Adrenal gland (tissue), 12 donors: ENCODE data around the gene ATP5PO. TPM values are rescaled to one million over a fixed set of nuclear protein-coding genes. Genes with fewer than 3 reads are reported as not detected.
"Not testable (repeated sequence)": the region's sequence is repeated elsewhere in the genome, so short reads cannot be mapped to it uniquely, and the experiment has no call there.

ENCODE experiments used
- DNase-seq, 7 donors: peaks; one replicate each; pipeline ENCODE4 v3.0.0-alpha.2; 2019 to 2020
- H3K27ac ChIP-seq, 5 donors: fragments of 200-600 bp; sonication (generic) in 4 of 5; 1 replicate in 3 of 5; 2 replicates in 2 of 5; pipeline versions ENCODE4 v1.5.1 to v1.8.0; 2016 to 2020; ENCODE audit warnings: mild to moderate bottlenecking in 1 of 5
- H3K27me3 ChIP-seq: fragments of 200-600 bp; 2 replicates; pipeline ENCODE4 v1.8.0; 2021
- H3K36me3 ChIP-seq, 2 donors: fragments of 200-600 bp; replicated peaks in 1 of 2; 1 replicate in 1 of 2; 2 replicates in 1 of 2; pipeline versions ENCODE4 v1.5.1 to v1.8.0; 2018 to 2022
- H3K4me1 ChIP-seq, 2 donors: fragments of 200-600 bp; replicated peaks in 1 of 2; 1 replicate in 1 of 2; 2 replicates in 1 of 2; pipeline versions ENCODE4 v1.5.1 to v1.8.0; 2018 to 2021
- H3K4me3 ChIP-seq, 4 donors: fragments of 200-600 bp; sonication (generic) in 3 of 4; one replicate each; pipeline ENCODE4 v1.5.1; 2016 to 2018
- H3K9me3 ChIP-seq, 3 donors: fragments of 200-600 bp; sonication (generic) in 1 of 3; replicated peaks in 1 of 3; 1 replicate in 2 of 3; 2 replicates in 1 of 3; pipeline versions ENCODE4 v1.5.1 to v1.8.0; 2016 to 2021
- POLR2A ChIP-seq, 2 donors: fragments of 450-650 bp; IDR thresholded peaks; one replicate each; pipeline ENCODE4 v1.6.1; 2017; ENCODE audit warnings: antibody characterized with exemption in 2 of 2, mild to moderate bottlenecking in 2 of 2, moderate library complexity in 1 of 2
- WGBS, 4 donors: extraction: QIAGEN DNeasy Blood & Tissue Kit in 2 of 4; methylation state at CpG; one replicate each; pipeline versions ENCODE4 v1.1.5 to v1.1.7; 2013 to 2017; 5-methylcytosine and 5-hydroxymethylcytosine counted together
- intact Hi-C, 2 donors: fragments of 100-400 bp; cut with DNase I; formaldehyde crosslinking; loops; one replicate each; pipeline versions ENCODE4 v1.14.1 to v1.15.0; 2022 to 2023
- polyA plus RNA-seq, 3 donors: library from polyadenylated mRNA; stranded (reverse); fragments of 200-250 nt in 2 of 3; fragments of 350-450 nt in 1 of 3; fragmentation: Illumina TruSeq in 1 of 3; extraction: RNeasy Lipid Tissue Mini Kit (QIAGEN cat#74804) in 1 of 3; gene quantifications; one replicate each; pipeline ENCODE4 v1.2.3, GENCODE V29; 2013 to 2014
- total RNA-seq, 9 donors: library from RNA; depleted of rRNA in 4 of 9; stranded (reverse); fragments of >200 nt in 4 of 9; fragments of 120-200 nt in 1 of 9; fragmentation: NEBNext Ultra II Directional in 1 of 9; extraction: Animal tissue kit (Norgen Biotek cat#: 25700) in 1 of 9; gene quantifications; one replicate each; pipeline versions ENCODE4 v1.1.0 to v1.2.4, GENCODE V29; 2013 to 2023
- TF ChIP-seq, protein P1 (sequence below), 6 experiments: fragments of 450-650 bp in 4 of 6; fragments of 200-600 bp in 2 of 6; sonication (generic) in 1 of 6; IDR thresholded peaks; 1 replicate in 5 of 6; 2 replicates in 1 of 6; pipeline versions ENCODE4 v1.5.1 to v1.8.0; 2016 to 2021; ENCODE audit warnings: antibody characterized with exemption in 6 of 6, mild to moderate bottlenecking in 2 of 6, moderate library complexity in 1 of 6
- donor health status: healthy with polysubstance abuse.
- donor health status: Bipolar disorder and iron deficiency.
- donor health status: DM: yes; HTN: yes; CAD: no.
- donor health status: DM: no; HTN: no; CAD: no.
- donor health status: DM: no; HTN: no; CAD: no.
- donor health status: DM: yes; HTN: yes; CAD: no.

The ATP5PO gene
- total and polyA plus RNA-seq, 12 donors = 78.6 to 299 (median 189) TPM

DNA sequence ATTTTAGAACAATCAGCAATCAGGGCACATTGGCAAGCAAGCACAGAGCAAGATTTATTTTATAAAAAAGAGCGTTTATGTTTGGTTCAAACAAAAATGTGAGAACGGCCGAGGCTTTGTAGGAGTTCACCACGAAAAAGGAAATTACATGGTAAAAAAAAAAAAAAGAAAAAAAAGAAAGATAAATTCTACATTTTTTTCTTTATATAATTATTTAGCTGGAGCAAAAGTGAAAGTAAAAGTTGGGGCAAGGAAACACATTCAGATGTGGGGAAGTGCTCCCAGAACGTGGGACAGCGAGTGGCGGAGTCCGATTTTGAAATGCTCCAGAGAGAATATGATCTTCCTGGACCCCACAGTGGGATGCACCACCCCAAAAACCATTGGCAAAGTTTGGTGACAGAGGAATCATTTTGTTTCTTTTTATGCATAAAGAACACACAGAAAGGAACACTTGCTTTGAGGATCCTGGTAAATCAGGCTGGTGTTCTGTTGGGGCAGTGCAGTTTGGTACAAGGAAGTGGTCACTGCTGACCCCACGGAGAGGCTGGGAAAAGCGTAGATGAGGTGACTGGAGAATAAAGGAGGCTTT lies 16.3 kb upstream of the ATP5PO start:
- DNase-seq = peak in 1 of 7 donors; percentile 29
- Histone ChIP-seq H3K36me3 (no peaks in the 10 kb centered on the region), H3K27me3 (no peaks in the 10 kb centered on the region), H3K27ac (peak overlapping the region in 3 of 5 donors; percentile 21 to 41 (median 39)), H3K9me3 (no peaks in the 10 kb centered on the region), H3K4me1 (peaks cover 6 to 9% of the 10 kb centered on the region in 2 donors), H3K4me3 (peak overlapping the region in 2 of 4 donors; percentile 20 to 22)
- TF ChIP-seq, protein P1, sequence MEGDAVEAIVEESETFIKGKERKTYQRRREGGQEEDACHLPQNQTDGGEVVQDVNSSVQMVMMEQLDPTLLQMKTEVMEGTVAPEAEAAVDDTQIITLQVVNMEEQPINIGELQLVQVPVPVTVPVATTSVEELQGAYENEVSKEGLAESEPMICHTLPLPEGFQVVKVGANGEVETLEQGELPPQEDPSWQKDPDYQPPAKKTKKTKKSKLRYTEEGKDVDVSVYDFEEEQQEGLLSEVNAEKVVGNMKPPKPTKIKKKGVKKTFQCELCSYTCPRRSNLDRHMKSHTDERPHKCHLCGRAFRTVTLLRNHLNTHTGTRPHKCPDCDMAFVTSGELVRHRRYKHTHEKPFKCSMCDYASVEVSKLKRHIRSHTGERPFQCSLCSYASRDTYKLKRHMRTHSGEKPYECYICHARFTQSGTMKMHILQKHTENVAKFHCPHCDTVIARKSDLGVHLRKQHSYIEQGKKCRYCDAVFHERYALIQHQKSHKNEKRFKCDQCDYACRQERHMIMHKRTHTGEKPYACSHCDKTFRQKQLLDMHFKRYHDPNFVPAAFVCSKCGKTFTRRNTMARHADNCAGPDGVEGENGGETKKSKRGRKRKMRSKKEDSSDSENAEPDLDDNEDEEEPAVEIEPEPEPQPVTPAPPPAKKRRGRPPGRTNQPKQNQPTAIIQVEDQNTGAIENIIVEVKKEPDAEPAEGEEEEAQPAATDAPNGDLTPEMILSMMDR (IDR thresholded peaks at IDR 0.05) = peak in 2 of 6 experiments; percentile 13 to 16
- no peak for TF ChIP-seq POLR2A (IDR thresholded peaks at IDR 0.05)
- intact Hi-C loops = no loop called here
- 37 to 42% (median 39%) methylated on average over 10 of the region's 10 CpGs for WGBS, 4 donors

DNA sequence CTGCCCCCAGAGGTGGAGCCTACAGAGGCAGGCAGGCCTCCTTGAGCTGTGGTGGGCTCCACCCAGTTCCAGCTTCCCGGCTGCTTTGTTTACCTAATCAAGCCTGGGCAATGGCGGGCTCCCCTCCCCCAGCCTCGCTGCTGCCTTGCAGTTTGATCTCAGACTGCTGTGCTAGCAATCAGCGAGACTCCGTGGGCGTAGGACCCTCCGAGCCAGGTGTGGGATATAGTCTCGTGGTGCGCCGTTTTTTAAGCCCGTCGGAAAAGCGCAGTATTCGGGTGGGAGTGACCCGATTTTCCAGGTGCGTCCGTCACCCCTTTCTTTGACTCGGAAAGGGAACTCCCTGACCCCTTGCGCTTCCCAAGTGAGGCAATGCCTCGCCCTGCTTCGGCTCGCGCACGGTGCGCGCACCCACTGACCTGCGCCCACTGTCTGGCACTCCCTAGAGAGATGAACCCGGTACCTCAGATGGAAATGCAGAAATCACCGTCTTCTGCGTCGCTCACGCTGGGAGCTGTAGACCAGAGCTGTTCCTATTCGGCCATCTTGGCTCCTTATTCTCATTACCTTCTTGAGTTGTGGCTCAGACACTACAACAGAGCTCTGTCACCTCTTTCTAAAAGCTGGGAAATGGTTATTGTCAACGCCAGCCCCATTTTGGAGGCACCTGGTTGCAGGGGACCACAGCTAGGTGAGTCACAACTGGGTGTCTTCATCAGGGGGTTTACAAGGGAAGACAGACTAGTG lies 15.6 kb upstream of the ATP5PO start:
- H3K9me3 ChIP-seq, intact Hi-C loops, H3K27me3 ChIP-seq, H3K4me1 ChIP-seq, DNase-seq, H3K36me3 ChIP-seq: not testable (repeated sequence)
- Histone ChIP-seq H3K27ac (peak overlapping the region in 2 of 5 donors; percentile 21 to 39), H3K4me3 (peak overlapping the region in 1 of 4 donors; percentile 20)
- WGBS, 4 donors = 86 to 93% (median 89%) methylated on average over 6 to 15 of the region's 34 CpGs

DNA sequence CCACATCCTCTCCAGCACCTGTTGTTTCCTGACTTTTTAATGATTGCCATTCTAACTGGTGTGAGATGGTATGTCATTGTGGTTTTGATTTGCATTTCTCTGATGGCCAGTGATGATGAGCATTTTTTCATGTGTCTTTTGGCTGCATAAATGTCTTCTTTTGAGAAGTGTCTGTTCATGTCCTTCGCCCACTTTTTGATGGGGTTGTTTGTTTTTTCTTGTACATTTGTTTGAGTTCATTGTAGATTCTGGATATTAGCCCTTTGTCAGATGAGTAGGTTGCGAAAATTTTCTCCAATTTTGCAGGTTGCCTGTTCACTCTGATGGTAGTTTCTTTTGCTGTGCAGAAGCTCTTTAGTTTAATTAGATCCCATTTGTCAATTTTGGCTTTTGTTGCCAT lies 10.6 kb upstream of the ATP5PO start:
- H3K4me3 ChIP-seq, DNase-seq, H3K4me1 ChIP-seq, H3K27me3 ChIP-seq, H3K36me3 ChIP-seq, H3K9me3 ChIP-seq, H3K27ac ChIP-seq: not testable (repeated sequence)
- WGBS, 4 donors = 90 to 100% (median 93%) methylated on average over 1 to 2 of the region's 2 CpGs
- intact Hi-C loops = loop anchor here in 1 of 2 donors (10.0 kb wide), 1 partner anchor 269 kb away; no protein-coding TSS in a partner anchor

GRCh38 chr21:33924766-33925100 lies 9.1 kb upstream of the ATP5PO start:
- WGBS, 4 donors = 79 to 94% (median 84%) methylated on average over 3 of the region's 3 CpGs
- intact Hi-C loops = loop anchor here (5.0 to 10.0 kb wide), 2 partner anchors 270 to 423 kb away; no protein-coding TSS in a partner anchor
- Histone ChIP-seq H3K27me3 (no peaks in the 10 kb centered on the region), H3K4me3 (no peak overlapping the region), H3K27ac (no peak overlapping the region), H3K36me3 (no peaks in the 10 kb centered on the region), H3K9me3 (no peaks in the 10 kb centered on the region), H3K4me1 (peaks cover 0 to 6% of the 10 kb centered on the region in 2 donors)
- no peak for DNase-seq
- no peak for TF ChIP-seq POLR2A (IDR thresholded peaks at IDR 0.05)
- TF ChIP-seq, protein P1 (IDR thresholded peaks at IDR 0.05) = no peak

DNA sequence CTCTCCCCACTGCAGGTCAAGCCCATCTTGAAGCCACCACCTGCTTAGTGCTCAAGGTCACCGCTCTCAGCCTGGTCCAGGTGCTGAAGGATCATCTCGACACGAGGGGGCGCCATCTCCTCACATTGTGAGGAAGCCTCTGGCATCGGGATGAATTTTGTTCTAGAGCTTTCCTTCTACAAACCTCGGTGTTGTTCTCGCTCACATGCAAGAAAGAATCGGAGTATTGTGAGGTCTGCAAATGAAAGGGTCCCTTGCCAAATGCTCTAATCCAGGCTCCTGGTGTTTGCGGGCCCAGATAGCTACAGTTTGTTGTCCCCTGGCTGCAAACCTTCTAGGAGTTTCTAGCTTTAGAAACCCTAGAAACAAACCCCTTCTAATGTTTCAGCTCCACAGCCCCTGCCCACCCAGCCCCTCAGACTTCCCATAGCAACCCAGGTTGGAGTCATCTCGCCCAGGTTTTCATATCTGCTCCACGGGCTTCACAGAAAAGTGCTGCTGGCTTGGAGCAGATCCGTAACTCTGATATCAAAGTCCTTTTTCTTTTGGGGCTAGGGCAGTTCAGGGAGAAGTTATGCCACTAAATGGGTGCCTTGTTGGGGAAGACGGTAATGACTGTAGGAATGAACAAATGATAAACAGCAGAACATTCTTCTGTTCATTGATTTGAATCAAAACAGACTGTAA lies 8.6 kb upstream of the ATP5PO start:
- H3K27ac ChIP-seq = no peak overlapping the region
- no peaks in the 10 kb centered on the region for H3K36me3 ChIP-seq
- peaks cover 0 to 6% of the 10 kb centered on the region in 2 donors for H3K4me1 ChIP-seq
- TF ChIP-seq, protein P1 (IDR thresholded peaks at IDR 0.05) = peak; percentile 92 to 97 (median 94)
- TF ChIP-seq POLR2A (IDR thresholded peaks at IDR 0.05) = no peak
- WGBS, 4 donors = 22 to 76% (median 42%) methylated on average over 5 to 13 of the region's 13 CpGs
- intact Hi-C loops = loop anchor here (5.0 to 10.0 kb wide), 2 partner anchors 271 to 423 kb away; no protein-coding TSS in a partner anchor
- no peak overlapping the region for H3K4me3 ChIP-seq
- DNase-seq = peak; percentile 80 to 96 (median 90)
- no peaks in the 10 kb centered on the region for H3K9me3 ChIP-seq
- no peaks in the 10 kb centered on the region for H3K27me3 ChIP-seq
